Type B pancreatic cell (in vitro differentiated cells): ENCODE data around the gene CX3CR1. TPM values are rescaled to one million over a fixed set of nuclear protein-coding genes. Genes with fewer than 3 reads are reported as not detected.

Source experiments
- DNase-seq: peaks from one replicate; pipeline ENCODE4 v3.0.0; 2021; ENCODE audit warnings: mixed read lengths; ENCODE audit not compliant: unreplicated experiment; ENCODE audit errors: extremely low spot score
- H3K27ac Mint-ChIP-seq: 2 replicates; pipeline ENCODE4 v1.8.0; 2021; ENCODE audit warnings: mild to moderate bottlenecking, mixed read lengths
- H3K27me3 Mint-ChIP-seq: 2 replicates; pipeline ENCODE4 v1.8.0; 2021; ENCODE audit warnings: mixed read lengths
- H3K36me3 Mint-ChIP-seq: 2 replicates; pipeline ENCODE4 v1.8.0; 2021; ENCODE audit warnings: mixed read lengths
- H3K4me1 Mint-ChIP-seq: one replicate; pipeline ENCODE4 v1.8.0; 2021; ENCODE audit warnings: mixed read lengths; ENCODE audit not compliant: unreplicated experiment
- H3K4me3 Mint-ChIP-seq: 2 replicates; pipeline ENCODE4 v1.8.0; 2021; ENCODE audit warnings: mild to moderate bottlenecking, mixed read lengths
- H3K9me3 Mint-ChIP-seq: 2 replicates; pipeline ENCODE4 v1.8.0; 2021; ENCODE audit warnings: mixed read lengths
- total RNA-seq: library from RNA; stranded (reverse); gene quantifications from 2 replicates; pipeline ENCODE4 v1.2.1, GENCODE V29; 2021; ENCODE audit warnings: low replicate concordance
- TF ChIP-seq, protein P1 (sequence below): fragments of 200-600 bp; sonication (generic); conservative IDR thresholded peaks from 2 replicates; pipeline ENCODE4 v1.5.0; 2021; ENCODE audit warnings: antibody characterized with exemption, mild to moderate bottlenecking

Gene CX3CR1
- total RNA-seq, 1 donor from 2014 or later = not detected

- no peaks in the 10 kb centered on the region for H3K36me3 Mint-ChIP-seq
- TF ChIP-seq, protein P1, sequence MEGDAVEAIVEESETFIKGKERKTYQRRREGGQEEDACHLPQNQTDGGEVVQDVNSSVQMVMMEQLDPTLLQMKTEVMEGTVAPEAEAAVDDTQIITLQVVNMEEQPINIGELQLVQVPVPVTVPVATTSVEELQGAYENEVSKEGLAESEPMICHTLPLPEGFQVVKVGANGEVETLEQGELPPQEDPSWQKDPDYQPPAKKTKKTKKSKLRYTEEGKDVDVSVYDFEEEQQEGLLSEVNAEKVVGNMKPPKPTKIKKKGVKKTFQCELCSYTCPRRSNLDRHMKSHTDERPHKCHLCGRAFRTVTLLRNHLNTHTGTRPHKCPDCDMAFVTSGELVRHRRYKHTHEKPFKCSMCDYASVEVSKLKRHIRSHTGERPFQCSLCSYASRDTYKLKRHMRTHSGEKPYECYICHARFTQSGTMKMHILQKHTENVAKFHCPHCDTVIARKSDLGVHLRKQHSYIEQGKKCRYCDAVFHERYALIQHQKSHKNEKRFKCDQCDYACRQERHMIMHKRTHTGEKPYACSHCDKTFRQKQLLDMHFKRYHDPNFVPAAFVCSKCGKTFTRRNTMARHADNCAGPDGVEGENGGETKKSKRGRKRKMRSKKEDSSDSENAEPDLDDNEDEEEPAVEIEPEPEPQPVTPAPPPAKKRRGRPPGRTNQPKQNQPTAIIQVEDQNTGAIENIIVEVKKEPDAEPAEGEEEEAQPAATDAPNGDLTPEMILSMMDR = no peak
- H3K27ac Mint-ChIP-seq = no peak overlapping the region
- H3K4me3 Mint-ChIP-seq = no peak overlapping the region
- H3K27me3 Mint-ChIP-seq = no peaks in the 10 kb centered on the region
- no peaks in the 10 kb centered on the region for H3K9me3 Mint-ChIP-seq
- H3K4me1 Mint-ChIP-seq = no peaks in the 10 kb centered on the region
- no peak for DNase-seq
Measured at GRCh38 chr3:39295184-39295775, 15.4 kb upstream of the CX3CR1 start.

- H3K9me3 Mint-ChIP-seq = no peaks in the 10 kb centered on the region
- no peak for DNase-seq
- H3K27me3 Mint-ChIP-seq = no peaks in the 10 kb centered on the region
- no peaks in the 10 kb centered on the region for H3K4me1 Mint-ChIP-seq
- TF ChIP-seq, protein P1 = no peak
- no peak overlapping the region for H3K4me3 Mint-ChIP-seq
- H3K27ac Mint-ChIP-seq = no peak overlapping the region
- H3K36me3 Mint-ChIP-seq = no peaks in the 10 kb centered on the region
Measured at GRCh38 chr3:39294446-39295183, 14.8 kb upstream of the CX3CR1 start.

- no peak for DNase-seq
- no peaks in the 10 kb centered on the region for H3K9me3 Mint-ChIP-seq
- H3K4me3 Mint-ChIP-seq = no peak overlapping the region
- H3K27ac Mint-ChIP-seq = no peak overlapping the region
- no peaks in the 10 kb centered on the region for H3K27me3 Mint-ChIP-seq
- H3K36me3 Mint-ChIP-seq = no peaks in the 10 kb centered on the region
- TF ChIP-seq, protein P1 = no peak
- peaks cover 3% of the 10 kb centered on the region for H3K4me1 Mint-ChIP-seq
Measured at GRCh38 chr3:39292961-39293360, 13.1 kb upstream of the CX3CR1 start.

GRCh38 chr3:39291903-39292329 is 12.1 kb upstream of the CX3CR1 start:
- H3K36me3 Mint-ChIP-seq = no peaks in the 10 kb centered on the region
- H3K4me1 Mint-ChIP-seq = peaks cover 3% of the 10 kb centered on the region
- no peak overlapping the region for H3K27ac Mint-ChIP-seq
- DNase-seq = peak; percentile 81
- no peaks in the 10 kb centered on the region for H3K27me3 Mint-ChIP-seq
- no peak overlapping the region for H3K4me3 Mint-ChIP-seq
- no peaks in the 10 kb centered on the region for H3K9me3 Mint-ChIP-seq
- TF ChIP-seq, protein P1 = peak; percentile 91

DNA sequence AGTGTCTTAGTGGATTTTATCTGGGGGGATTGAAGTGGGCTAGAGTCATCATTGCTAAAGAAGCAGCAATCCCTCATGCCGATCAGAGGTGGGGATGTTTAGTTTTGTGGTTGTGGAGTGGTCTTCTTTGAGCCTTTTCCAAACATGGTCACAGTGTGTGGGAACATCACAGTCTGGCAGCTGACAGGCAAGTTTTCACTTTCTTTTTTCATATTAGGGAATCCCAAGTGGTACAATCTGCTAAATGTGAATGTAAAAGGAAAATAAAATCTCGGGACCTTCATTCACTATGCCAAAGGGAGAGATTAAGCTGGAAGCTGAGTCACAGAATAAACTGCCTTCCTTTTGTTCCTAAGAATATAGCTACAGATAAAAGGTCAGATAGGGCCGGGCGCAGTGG is 10.4 kb upstream of the CX3CR1 start:
- DNase-seq = no peak
- H3K9me3 Mint-ChIP-seq = no peaks in the 10 kb centered on the region
- no peaks in the 10 kb centered on the region for H3K36me3 Mint-ChIP-seq
- no peaks in the 10 kb centered on the region for H3K27me3 Mint-ChIP-seq
- H3K27ac Mint-ChIP-seq = no peak overlapping the region
- H3K4me3 Mint-ChIP-seq = no peak overlapping the region
- peaks cover 3% of the 10 kb centered on the region for H3K4me1 Mint-ChIP-seq
- TF ChIP-seq, protein P1 = no peak
